Activated T-cell treated with anti-CD3 and anti-CD28 coated beads for 1 hour (primary cell): Measurements from ENCODE around the gene HPS4.
A peak's percentile ranks its signal among the peaks of the same experiment; 100 is the strongest.

ENCODE experiments used
- DNase-seq: peaks from one replicate; pipeline ENCODE4 v3.0.0-alpha.2; 2020; ENCODE audit warnings: low read depth

Gene HPS4

DNA sequence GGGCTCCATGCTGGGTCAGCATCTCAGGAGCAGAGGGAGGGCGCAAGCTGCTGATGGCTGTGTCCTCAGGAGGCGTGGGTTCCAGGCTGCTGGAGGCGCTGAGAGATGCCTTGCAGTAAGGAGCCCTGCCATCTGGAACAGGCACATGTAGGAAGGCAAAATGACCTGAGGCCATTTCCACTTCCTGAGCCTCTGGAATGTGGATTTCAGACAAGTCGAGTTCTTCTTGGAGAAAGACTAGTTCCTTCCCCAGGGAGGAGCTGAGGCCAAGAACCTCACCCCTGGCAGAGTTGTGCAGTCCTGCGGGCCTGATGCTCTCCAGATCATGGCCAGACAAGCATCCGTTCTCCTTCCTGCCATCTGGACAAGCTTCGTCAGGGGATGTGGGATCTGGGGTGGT, 19.3 kb downstream of the HPS4 start:
- DNase-seq: no peak

DNA sequence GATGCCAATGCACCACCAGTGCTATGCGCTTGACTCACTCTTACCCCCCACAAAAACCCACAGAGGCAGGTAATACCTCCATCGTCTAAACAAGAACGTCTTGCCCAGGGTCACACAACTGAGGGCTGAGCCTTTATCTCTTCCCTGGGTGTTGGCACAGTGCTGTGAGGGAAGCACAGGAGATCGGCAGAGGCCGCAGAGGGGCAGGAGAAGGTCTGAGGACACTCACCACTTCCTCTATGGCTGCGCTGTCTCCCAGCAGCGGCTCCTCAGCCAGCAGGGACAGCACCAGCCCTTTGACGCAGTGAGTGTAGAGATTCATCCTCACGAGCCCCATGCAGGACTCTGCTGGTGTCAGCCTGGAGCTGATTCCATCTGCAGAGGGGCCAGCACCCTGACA, 19.9 kb downstream of the HPS4 start:
- DNase-seq: no peak

DNA sequence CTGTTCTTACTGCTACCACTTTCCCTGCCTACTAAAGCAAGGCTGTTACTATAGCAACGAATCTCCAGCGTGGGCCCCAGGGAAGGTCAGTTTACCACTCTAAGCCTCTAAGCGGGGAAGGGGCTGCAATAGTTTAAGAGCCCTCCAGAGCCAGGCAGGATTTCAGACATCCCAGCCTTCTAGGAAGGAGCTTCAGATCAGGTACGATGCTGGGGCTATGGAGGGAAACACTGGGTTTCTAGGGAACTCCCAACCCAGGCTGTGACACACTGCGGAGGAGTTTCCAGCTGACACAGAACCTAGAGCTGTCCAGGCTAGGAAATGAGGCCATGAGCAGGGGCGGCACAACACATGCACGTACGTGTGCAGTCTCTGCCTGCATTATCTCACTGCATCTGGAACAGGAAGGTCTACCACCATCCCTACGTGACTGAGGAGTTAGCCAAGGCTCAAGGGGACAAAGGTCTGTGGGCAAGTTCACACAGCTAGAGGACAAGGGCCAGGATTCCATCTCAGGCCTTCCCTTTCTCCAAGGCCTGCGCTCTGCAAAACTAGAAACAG, 20.4 kb downstream of the HPS4 start:
- no peak for DNase-seq

DNA sequence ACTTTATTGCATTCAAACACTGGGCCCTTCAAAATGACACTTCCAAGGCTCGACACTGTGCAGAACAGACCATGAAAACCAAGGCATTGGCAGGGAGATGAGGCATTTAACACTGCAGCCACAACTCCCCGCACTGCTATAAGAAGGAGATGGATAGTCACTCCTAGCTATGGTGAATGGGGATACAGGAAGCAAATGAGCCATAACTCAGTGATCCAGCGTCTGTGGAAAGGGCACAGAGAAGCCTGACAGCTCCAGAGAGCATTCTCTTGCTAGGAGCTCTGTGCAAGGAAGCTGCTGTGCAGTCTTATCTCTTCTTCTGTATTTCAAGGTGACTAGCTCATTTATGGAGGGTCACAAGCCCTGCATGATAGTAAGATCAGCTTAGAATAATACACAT, 20.9 kb downstream of the HPS4 start:
- DNase-seq: no peak

DNA sequence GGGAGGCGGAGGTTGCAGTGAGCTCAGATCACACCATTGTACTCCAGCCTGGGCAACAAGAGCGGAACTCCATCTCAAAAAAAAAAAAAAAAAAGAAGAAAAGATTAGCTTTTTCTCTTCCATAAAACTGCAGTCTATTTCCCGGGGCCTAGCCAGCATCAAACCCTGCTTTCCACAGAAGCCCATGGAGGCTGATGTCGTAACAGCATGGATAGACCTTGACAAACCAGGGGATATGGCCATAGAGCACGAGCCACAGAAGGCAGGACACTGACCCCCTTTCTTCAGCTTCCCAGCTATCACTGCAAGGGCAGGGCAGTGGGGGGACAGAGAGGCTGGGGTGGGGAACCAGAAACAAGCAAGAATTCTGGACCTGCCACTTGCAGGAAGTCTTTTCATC, 21.5 kb downstream of the HPS4 start:
- DNase-seq: no peak

DNA sequence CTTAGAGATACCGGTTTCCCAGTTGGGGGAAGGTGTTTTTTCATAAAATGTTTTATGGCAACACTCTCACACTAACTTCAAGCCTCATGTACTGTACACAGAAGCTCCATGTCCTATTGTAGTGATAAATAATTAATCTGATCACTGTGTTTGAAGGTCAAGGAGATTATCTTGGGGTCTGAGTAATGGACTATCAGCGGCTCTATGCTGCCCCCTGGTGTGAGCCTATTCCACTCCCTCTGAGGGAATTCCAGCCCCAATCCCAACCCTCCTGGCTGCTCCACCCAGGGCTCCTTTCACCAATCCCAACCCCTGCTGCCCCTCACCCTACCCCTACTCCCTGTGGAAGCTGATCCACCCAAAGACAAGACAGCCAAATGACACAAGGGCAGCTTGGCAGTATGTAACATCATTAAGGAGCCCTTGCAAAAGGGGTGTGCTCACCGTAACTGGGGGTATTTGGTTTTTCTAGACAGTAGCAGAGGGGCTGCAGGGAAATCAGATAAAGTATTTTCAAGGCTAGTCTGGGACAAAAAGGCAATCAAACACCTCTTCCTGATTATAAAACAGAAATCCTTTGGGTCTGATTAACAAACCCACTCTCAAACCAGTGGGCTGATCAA, 22.3 kb downstream of the HPS4 start:
- peak; percentile 34 for DNase-seq

DNA sequence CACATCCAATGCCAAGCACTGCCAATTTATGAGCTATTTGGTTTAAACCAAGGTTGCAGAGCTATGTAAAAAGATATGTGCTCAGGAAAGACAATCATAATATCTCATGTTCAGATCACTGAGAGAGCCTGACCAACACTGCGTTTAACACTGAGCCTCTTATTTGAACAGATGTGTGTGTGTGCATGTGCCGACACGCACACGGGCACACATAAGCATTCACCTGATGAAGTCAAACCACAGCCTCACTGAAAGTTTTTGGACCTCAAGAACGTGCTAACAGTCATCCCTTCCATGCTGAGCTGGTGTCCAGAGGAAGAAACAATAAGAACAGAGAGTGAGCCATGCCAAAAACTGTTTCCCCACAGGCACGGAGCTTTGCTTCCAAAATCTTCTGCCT, 23.4 kb downstream of the HPS4 start:
- no peak for DNase-seq

DNA sequence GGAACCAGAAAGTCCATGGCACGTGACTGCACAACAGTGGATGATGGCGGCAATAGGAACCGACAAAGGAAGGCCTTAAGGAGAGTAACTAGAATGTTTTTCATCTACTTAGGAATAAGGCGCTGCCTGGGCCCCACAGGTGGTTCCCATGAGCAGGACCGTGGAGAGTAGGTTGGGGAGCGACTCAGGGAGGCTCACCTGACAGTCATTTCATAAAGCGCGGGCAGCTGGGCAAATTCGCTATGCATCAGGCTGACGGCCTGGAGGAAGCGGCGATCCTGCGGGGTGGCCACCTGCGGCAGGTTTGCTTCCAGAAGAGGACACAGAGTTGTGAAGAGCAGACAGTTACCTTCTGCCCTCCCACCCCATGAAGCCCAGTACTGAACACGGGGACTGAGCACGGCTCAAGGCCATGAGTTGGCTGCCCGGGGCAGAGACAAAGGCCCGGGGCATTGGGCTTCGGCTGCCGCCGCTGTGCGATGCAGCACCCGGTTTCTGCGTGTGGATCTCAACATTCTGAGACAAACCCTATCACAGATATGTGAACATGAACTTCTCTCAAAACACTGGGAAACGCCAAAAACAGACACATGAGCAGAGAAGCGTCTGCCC, 25.8 kb downstream of the HPS4 start:
- no peak for DNase-seq

GRCh38 chr22:26453812-26454500, 29.6 kb downstream of the HPS4 start:
- DNase-seq: no peak

DNA sequence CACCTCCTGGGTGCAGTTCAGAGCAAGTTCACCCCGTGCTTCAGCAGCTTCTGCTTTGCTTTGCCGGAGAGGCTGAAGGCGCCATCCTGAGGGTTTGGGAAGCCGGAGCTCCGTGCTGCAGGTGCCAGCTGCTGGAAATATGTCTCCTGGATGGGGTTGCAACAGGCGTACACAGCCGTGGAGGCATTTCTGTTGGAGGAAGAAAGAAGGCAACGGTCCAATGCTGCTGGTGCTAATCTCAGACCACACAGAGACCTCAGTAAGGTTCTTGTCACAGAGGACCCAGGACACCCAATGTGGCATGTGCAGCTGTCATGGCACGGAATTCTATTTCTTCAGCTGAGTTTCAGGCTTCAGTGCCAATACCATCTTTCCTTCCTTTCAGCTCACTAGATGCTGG, 30.4 kb downstream of the HPS4 start:
- no peak for DNase-seq

GRCh38 chr22:26452236-26453016, 31.2 kb downstream of the HPS4 start:
- DNase-seq: no peak

- DNase-seq: no peak
Observed at GRCh38 chr22:26450453-26451185, 33.0 kb downstream of the HPS4 start.

- DNase-seq: no peak
Observed at GRCh38 chr22:26448941-26449340, 34.6 kb downstream of the HPS4 start.

DNA sequence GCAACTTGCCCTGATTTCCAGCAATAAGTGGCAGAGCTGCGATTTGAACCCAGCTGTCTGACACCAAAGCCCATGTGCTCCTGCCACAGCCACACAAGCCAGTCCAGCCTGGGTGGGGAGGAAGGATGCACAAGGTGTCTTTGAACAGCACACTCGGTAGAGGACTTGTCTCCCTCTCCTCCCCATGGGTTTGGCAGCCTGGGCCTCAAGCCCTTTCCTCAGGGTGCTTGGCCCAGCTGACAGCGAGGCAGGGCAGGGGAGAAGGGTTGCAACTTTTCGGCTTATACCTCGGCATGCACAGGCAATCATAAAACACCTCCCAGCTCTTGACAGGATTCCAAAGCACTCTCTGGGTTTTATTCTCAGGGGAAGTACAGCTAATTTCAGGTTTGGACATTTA, 35.2 kb downstream of the HPS4 start:
- no peak for DNase-seq

DNA sequence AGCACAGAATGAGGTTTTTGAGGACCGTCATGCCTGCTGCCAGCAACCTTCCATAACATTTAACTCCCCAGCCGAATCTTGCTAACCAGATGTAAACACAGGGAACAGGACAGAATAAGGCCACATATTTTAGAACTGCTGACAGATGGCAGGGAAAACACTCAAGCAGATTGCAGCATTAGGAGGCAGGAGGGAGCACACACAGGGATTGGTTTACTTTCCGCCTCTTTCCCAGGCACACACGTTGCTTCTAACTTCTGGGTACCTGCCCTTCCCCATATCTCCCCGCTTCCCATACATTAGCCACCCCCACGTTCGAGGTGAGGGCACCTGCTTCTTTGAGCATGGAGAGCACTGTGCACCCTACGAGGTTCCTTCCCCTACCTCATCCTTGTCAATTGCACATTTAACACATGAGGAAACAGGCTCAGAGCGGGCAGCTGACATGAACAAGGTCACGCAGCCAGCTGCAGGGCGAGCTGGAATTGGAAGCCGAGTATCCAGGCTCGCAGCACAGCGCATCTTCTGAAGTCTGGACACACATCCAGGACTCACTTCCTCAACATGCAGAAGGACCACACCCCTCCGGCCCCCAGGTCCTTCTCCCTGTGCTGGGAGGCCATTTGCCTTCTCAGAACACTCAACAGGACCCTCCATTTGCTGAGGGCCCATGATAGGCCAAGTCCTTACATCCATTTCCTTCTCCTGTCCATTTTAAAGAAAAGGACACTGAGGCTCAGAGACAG, 35.8 kb downstream of the HPS4 start:
- DNase-seq: no peak

- no peak for DNase-seq
Observed at GRCh38 chr22:26446808-26447515, 36.6 kb downstream of the HPS4 start.

DNA sequence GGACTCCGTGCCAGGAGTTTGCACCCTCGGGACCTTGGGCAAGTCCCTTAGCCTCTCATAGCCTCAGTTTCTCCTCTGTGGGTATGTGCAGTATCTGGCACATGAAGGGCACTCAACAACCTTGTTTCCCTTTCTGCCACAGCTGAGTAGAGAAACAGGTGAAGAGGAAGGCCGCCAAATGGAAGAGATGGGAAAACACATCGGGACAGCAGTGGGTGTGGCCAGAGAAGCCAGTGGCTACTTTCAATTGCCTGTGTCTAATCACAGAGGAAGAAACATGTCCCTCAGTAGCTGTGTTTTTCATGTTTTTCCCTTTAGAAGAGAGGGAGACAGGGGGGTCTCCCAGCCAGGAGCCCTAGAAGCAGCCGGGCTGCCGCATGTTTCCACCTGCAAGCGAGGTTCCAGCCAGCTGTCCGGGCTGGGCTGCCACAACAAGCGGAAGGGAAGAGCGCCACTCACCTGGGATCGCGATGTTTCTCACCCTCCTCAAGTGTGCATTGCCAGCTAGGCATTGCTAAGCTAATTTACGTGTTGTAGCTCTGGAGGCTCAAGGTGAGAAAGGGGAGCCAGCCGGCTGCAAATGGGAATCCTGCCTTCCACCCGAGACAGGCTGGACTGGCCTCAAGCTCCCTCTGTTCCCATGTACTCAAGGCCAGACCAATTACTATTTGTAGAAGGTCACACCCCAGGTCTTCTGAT, 37.9 kb downstream of the HPS4 start:
- no peak for DNase-seq

DNA sequence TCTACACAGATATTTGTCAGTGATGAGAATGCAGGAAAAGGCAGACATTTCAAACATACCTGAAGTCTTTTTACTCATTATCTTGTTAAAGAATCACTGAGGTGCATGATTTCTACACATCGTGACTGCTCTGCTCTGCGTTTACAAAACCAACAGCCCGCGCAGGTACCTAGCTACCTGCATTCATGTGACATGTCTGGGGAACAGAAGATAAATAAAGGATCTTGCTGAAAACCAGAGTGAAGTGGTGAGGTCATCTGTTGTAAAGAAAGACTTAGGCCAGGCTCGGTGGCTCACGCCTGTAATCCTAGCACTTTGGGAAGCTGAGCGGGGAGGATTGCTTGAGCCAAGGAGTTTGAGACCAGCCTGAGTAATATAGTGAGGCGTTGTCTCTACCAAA, 38.8 kb downstream of the HPS4 start:
- DNase-seq: no peak

GRCh38 chr22:26443901-26444690, 39.5 kb downstream of the HPS4 start:
- DNase-seq: no peak
